GM18520 (cell line): ENCODE measurements around the gene BACH1.

Source experiments
- ATAC-seq: cut with Tn5 transposase; IDR thresholded peaks from one replicate; pipeline ENCODE4 v1.9.1; 2021; ENCODE audit not compliant: unreplicated experiment

The BACH1 gene

GRCh38 chr21:29377266-29377665 is 78.5 kb downstream of the BACH1 start:
- no peak for ATAC-seq

GRCh38 chr21:29378832-29379231 is 80.1 kb downstream of the BACH1 start:
- no peak for ATAC-seq

- ATAC-seq = no peak
Observed at GRCh38 chr21:29379517-29380054, 80.9 kb downstream of the BACH1 start.

- ATAC-seq = no peak
Observed at GRCh38 chr21:29382030-29382654, 83.4 kb downstream of the BACH1 start.

GRCh38 chr21:29384683-29385359 is 86.1 kb downstream of the BACH1 start:
- ATAC-seq = no peak

GRCh38 chr21:29385934-29386520 is 87.3 kb downstream of the BACH1 start:
- ATAC-seq = no peak

GRCh38 chr21:29386803-29387202 is 88.1 kb downstream of the BACH1 start:
- no peak for ATAC-seq

- ATAC-seq = no peak
Observed at GRCh38 chr21:29387598-29387997, 88.9 kb downstream of the BACH1 start.

- ATAC-seq = no peak
Observed at GRCh38 chr21:29389136-29389535, 90.4 kb downstream of the BACH1 start.

GRCh38 chr21:29390778-29391177 is 92.1 kb downstream of the BACH1 start:
- ATAC-seq = no peak

- no peak for ATAC-seq
Observed at GRCh38 chr21:29394051-29394450, 95.3 kb downstream of the BACH1 start.
